ENCODE data around the gene MFRP.

- TF ChIP-seq CTCF (IDR thresholded peaks at IDR 0.05) (no peak), POLR2A (IDR thresholded peaks at IDR 0.05) (no peak), POLR2AphosphoS5 (IDR thresholded peaks at IDR 0.05) (no peak), EP300 (IDR thresholded peaks at IDR 0.05) (no peak)
Observed at GRCh38 chr11:119362741-119363080, 16.2 kb upstream of the MFRP start.
